C4-2B (cell line): ENCODE measurements around the gene BCL2L13.

Source experiments
- H3K27ac ChIP-seq: fragments of 450-650 bp; 2 replicates; pipeline ENCODE4 v1.5.1; 2017
- ZFX ChIP-seq: fragments of 450-650 bp; IDR thresholded peaks from 2 replicates; pipeline ENCODE4 v1.6.1; 2017
- TF ChIP-seq, protein P1 (sequence below): fragments of 450-650 bp; conservative IDR thresholded peaks from 2 replicates; pipeline ENCODE4 v1.5.1; 2017; ENCODE audit warnings: mild to moderate bottlenecking

BCL2L13 gene

GRCh38 chr22:17601031-17601430 is 37.5 kb upstream of the BCL2L13 start:
- no peak for TF ChIP-seq ZFX
- TF ChIP-seq, protein P1, sequence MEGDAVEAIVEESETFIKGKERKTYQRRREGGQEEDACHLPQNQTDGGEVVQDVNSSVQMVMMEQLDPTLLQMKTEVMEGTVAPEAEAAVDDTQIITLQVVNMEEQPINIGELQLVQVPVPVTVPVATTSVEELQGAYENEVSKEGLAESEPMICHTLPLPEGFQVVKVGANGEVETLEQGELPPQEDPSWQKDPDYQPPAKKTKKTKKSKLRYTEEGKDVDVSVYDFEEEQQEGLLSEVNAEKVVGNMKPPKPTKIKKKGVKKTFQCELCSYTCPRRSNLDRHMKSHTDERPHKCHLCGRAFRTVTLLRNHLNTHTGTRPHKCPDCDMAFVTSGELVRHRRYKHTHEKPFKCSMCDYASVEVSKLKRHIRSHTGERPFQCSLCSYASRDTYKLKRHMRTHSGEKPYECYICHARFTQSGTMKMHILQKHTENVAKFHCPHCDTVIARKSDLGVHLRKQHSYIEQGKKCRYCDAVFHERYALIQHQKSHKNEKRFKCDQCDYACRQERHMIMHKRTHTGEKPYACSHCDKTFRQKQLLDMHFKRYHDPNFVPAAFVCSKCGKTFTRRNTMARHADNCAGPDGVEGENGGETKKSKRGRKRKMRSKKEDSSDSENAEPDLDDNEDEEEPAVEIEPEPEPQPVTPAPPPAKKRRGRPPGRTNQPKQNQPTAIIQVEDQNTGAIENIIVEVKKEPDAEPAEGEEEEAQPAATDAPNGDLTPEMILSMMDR: no peak
- peak overlapping the region; percentile 30 for H3K27ac ChIP-seq

DNA sequence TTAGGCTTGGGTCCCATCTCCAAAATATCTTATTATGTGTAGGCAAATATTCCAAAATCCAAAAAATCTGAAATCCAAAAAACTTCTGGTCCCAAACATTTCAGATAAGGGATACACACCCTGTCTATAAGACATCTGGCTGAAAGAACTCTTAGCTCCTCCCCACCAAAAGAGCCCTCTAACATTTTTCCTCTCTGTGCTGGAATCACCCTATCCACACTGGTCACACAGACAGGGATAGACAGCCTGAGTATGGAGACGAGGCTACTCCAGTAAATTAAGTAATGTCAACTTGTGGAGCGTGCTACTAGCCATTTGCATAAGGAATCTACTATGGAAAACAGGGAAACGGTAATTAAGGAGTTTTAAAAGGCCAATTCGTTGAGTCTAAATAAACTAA is 34.9 kb upstream of the BCL2L13 start:
- TF ChIP-seq ZFX: no peak
- TF ChIP-seq, protein P1: no peak
- H3K27ac ChIP-seq: no peak overlapping the region

DNA sequence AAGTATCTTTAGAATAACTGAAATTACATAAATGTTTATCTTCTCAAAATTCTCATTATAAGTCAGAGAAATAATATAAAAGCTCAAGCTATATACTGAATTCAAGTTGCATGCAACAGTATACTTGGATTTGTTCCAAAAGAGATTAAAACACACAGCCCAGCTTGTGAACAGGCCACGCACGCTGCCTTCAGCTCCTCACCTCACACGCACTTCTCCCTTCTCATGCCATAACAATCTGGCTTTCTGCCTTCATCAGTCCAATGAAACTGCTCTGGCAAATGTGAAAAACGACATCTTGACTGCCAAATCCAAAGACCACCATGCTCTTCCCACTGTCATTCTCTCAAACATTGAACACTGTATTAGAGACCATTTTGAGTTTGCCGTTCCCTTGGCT is 32.1 kb upstream of the BCL2L13 start:
- no peak for TF ChIP-seq ZFX
- H3K27ac ChIP-seq: no peak overlapping the region

GRCh38 chr22:17607891-17608521 is 30.6 kb upstream of the BCL2L13 start:
- H3K27ac ChIP-seq: no peak overlapping the region
- TF ChIP-seq, protein P1: no peak
- no peak for TF ChIP-seq ZFX

DNA sequence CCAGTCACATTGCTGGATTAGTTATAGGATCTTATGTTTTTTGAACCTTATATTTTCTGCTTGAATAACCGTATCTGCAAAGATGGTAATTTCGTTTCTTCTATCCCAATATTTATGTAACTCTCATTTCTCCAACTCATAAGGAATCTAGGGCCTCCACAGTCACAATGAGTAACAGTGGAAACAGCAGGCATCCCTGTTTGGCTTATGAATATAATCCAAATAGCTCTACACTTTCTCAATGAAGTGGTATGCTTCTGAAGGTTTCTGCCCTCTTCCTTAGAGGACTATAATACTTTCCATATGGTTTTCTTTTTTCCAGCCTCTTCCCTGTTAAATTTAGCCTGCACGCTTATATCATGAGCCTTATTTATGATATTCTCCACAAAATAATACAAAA is 26.5 kb upstream of the BCL2L13 start:
- no peak overlapping the region for H3K27ac ChIP-seq
- TF ChIP-seq, protein P1: no peak
- no peak for TF ChIP-seq ZFX

DNA sequence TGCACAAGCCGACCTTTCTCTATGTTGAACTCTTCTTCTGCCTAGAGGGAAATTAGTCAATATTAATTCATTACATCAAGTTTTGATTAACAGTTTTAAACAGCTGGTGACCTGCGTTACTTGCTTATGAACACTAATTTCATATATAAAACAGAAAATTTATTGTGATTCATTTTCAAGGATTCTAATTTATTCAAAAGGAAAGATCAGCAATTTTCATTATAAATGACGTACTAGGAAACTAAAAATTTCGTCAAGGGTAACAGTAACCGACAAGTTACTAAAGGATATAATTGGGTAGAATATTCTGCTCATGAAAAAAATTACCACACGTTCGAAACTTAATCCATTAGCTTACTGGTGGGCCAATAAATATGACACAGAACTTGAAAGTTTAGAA is 25.3 kb upstream of the BCL2L13 start:
- TF ChIP-seq, protein P1: no peak
- TF ChIP-seq ZFX: no peak
- H3K27ac ChIP-seq: no peak overlapping the region

DNA sequence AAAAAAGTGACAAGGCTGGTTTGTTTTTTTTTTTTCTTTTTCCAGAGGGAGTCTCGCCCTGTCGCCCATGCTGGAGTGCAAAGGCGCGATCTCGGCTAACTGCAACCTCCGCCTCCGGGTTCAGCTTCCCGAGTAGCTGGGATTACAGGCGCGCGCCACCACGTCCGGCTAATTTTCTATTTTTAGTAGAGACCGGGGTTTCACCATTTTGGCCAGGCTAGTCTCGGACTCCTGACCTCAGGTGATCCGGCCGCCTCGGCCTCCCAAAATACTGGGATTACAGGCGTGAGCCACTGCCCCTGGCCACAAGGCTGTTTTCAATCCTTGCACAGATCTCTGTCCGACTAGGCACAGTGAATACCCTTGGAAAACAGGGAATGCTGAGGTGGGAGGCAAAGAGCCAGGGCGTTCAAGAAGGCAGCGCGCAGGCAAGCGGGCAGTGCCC is 10.6 kb upstream of the BCL2L13 start:
- TF ChIP-seq ZFX: no peak
- TF ChIP-seq, protein P1: no peak
- H3K27ac ChIP-seq: peak overlapping the region; percentile 81

GRCh38 chr22:17628406-17629172 is 10.0 kb upstream of the BCL2L13 start, which contains the start of gene ATP6V1E1:
ATP6V1E1 (minus strand) TSS chr22:17628749; CDS start chr22:17628635, 114 bp downstream.
- TF ChIP-seq, protein P1: no peak
- TF ChIP-seq ZFX: peak; percentile 92
- H3K27ac ChIP-seq: peak within 1 kb of the TSS; percentile 81
